HEK293 (cell line): ENCODE measurements around the gene VRK1.
A peak's percentile ranks its signal among the peaks of the same experiment; 100 is the strongest.

Source experiments
- CTCF ChIA-PET: fragments of 350-600 bp; formaldehyde crosslinking; extraction: SDS; loops from one replicate; lab custom pipeline; 2021; ENCODE audit warnings: antibody characterized with exemption; lab: Yijun Ruan, JAX
- POLR2A ChIA-PET: fragments of 300-600 bp; formaldehyde crosslinking; extraction: SDS; loops from one replicate; lab custom pipeline; 2020; ENCODE audit warnings: antibody characterized with exemption, inconsistent platforms; lab: Yijun Ruan, JAX
- H3K27ac ChIP-seq: fragments of 200-500 bp; sonication (Bioruptor generic); 2 replicates; pipeline ENCODE4 v1.5.1; 2014; ENCODE audit warnings: low read depth, low read length, control low read depth, inconsistent platforms; ENCODE audit errors: extremely low read depth
- H3K36me3 ChIP-seq, 2 experiments: fragments of 200-500 bp in 1 of 2; sonication (Bioruptor generic) in 1 of 2; 1 replicate in 1 of 2; 2 replicates in 1 of 2; pipeline ENCODE4 v1.5.1; 2014 to 2017; ENCODE audit warnings: inconsistent platforms in 2 of 2, low read length in 2 of 2; ENCODE audit not compliant: control insufficient read depth in 2 of 2, insufficient read depth in 1 of 2
- H3K4me1 ChIP-seq: fragments of 200-500 bp; sonication (Bioruptor generic); 2 replicates; pipeline ENCODE4 v1.5.1; 2014; ENCODE audit warnings: mild to moderate bottlenecking, low read length, inconsistent platforms; ENCODE audit not compliant: control insufficient read depth, insufficient read depth
- H3K4me3 ChIP-seq: 2 replicates; pipeline ENCODE4 v1.5.1; 2011; ENCODE audit warnings: low read depth, mild to moderate bottlenecking, control low read depth, low read length, moderate library complexity
- H3K9me3 ChIP-seq: fragments of 200-500 bp; sonication (Bioruptor generic); 2 replicates; pipeline ENCODE4 v1.5.1; 2014; ENCODE audit warnings: low read depth, low read length, inconsistent platforms; ENCODE audit not compliant: control insufficient read depth, insufficient read depth
- BCL11A ChIP-seq: fragments of 450-650 bp; formaldehyde crosslinking; IDR thresholded peaks from 2 replicates; pipeline ENCODE4 v1.5.1; 2016; ENCODE audit warnings: low read depth, missing biosample characterization, missing genetic modification characterization
- BCL11B ChIP-seq: fragments of 450-650 bp; formaldehyde crosslinking; IDR thresholded peaks from 2 replicates; pipeline ENCODE4 v1.5.1; 2016; ENCODE audit warnings: low read depth, missing biosample characterization, missing genetic modification characterization
- FEZF1 ChIP-seq: fragments of 450-650 bp; formaldehyde crosslinking; IDR thresholded peaks from 2 replicates; pipeline ENCODE4 v1.5.1; 2016; ENCODE audit warnings: missing biosample characterization, missing genetic modification characterization
- KLF10 ChIP-seq: fragments of 450-650 bp; IDR thresholded peaks from 2 replicates; pipeline ENCODE4 v1.5.1; 2018; ENCODE audit warnings: missing biosample characterization, mild to moderate bottlenecking, missing genetic modification characterization
- PRDM1 ChIP-seq: fragments of 450-650 bp; formaldehyde crosslinking; IDR thresholded peaks from 2 replicates; pipeline ENCODE4; 2016; ENCODE audit warnings: missing biosample characterization, missing genetic modification characterization
- SETDB1 ChIP-seq: IDR thresholded peaks from one replicate; pipeline ENCODE4 v1.6.1; 2017; ENCODE audit warnings: mild to moderate bottlenecking, low read length, moderate library complexity, mixed read lengths; ENCODE audit not compliant: insufficient read length
- YY2 ChIP-seq: fragments of 450-650 bp; formaldehyde crosslinking; IDR thresholded peaks from 2 replicates; pipeline ENCODE4 v1.5.1; 2016; ENCODE audit warnings: missing biosample characterization, missing genetic modification characterization
- ZFP69B ChIP-seq: fragments of 450-650 bp; formaldehyde crosslinking; IDR thresholded peaks from 2 replicates; pipeline ENCODE4 v1.5.1; 2016; ENCODE audit warnings: missing biosample characterization, missing genetic modification characterization
- ZNF10 ChIP-seq: fragments of 450-650 bp; formaldehyde crosslinking; IDR thresholded peaks from 2 replicates; pipeline ENCODE4 v1.5.1; 2017; ENCODE audit warnings: missing biosample characterization, missing genetic modification characterization
- ZNF157 ChIP-seq: fragments of 450-650 bp; formaldehyde crosslinking; IDR thresholded peaks from 2 replicates; pipeline ENCODE4 v1.5.1; 2016; ENCODE audit warnings: missing biosample characterization, missing genetic modification characterization
- ZNF211 ChIP-seq: fragments of 450-650 bp; formaldehyde crosslinking; IDR thresholded peaks from 2 replicates; pipeline ENCODE4 v1.5.1; 2016; ENCODE audit warnings: low read depth, missing biosample characterization, missing genetic modification characterization
- ZNF37A ChIP-seq: fragments of 450-650 bp; IDR thresholded peaks from 2 replicates; pipeline ENCODE4 v1.5.1; 2018; ENCODE audit warnings: missing biosample characterization, missing genetic modification characterization
- ZNF610 ChIP-seq: fragments of 450-650 bp; formaldehyde crosslinking; IDR thresholded peaks from 2 replicates; pipeline ENCODE4 v1.5.1; 2016; ENCODE audit warnings: missing biosample characterization, missing genetic modification characterization, borderline replicate concordance
- ZNF677 ChIP-seq: fragments of 450-650 bp; IDR thresholded peaks from 2 replicates; pipeline ENCODE4 v1.5.0; 2018; ENCODE audit warnings: missing biosample characterization, mild to moderate bottlenecking, missing genetic modification characterization, moderate library complexity
- ZNF768 ChIP-seq: fragments of 450-650 bp; formaldehyde crosslinking; IDR thresholded peaks from 2 replicates; pipeline ENCODE4 v1.5.1; 2018; ENCODE audit warnings: missing biosample characterization, mild to moderate bottlenecking, missing genetic modification characterization
- ZNF785 ChIP-seq: fragments of 450-650 bp; formaldehyde crosslinking; IDR thresholded peaks from 2 replicates; pipeline ENCODE4 v1.5.1; 2016; ENCODE audit warnings: missing biosample characterization, missing genetic modification characterization
- ZNF843 ChIP-seq: fragments of 450-650 bp; formaldehyde crosslinking; IDR thresholded peaks from 2 replicates; pipeline ENCODE4 v1.5.1; 2016; ENCODE audit warnings: missing biosample characterization, missing genetic modification characterization
- TF ChIP-seq, protein P1 (sequence below): fragments of 450-650 bp; formaldehyde crosslinking; optimal IDR thresholded peaks from 2 replicates; pipeline ENCODE3; 2016; ENCODE audit warnings: missing biosample characterization, mild to moderate bottlenecking, missing genetic modification characterization
- TF ChIP-seq, protein P2 (sequence below): fragments of 450-650 bp; formaldehyde crosslinking; IDR thresholded peaks from 2 replicates; pipeline ENCODE4 v1.5.1; 2016; ENCODE audit warnings: missing biosample characterization, missing genetic modification characterization
- TF ChIP-seq, protein P3 (sequence below): fragments of 450-650 bp; IDR thresholded peaks from 2 replicates; pipeline ENCODE4 v1.5.1; 2018; ENCODE audit warnings: missing biosample characterization, missing genetic modification characterization
- TF ChIP-seq, protein P4 (sequence below): fragments of 450-650 bp; formaldehyde crosslinking; IDR thresholded peaks from 2 replicates; pipeline ENCODE4 v1.5.1; 2016; ENCODE audit warnings: missing biosample characterization, missing genetic modification characterization
- TF ChIP-seq, protein P5 (sequence below): fragments of 450-650 bp; formaldehyde crosslinking; IDR thresholded peaks from 2 replicates; pipeline ENCODE4 v1.5.1; 2016; ENCODE audit warnings: missing biosample characterization, missing genetic modification characterization
- TF ChIP-seq, protein P6 (sequence below): fragments of 450-650 bp; formaldehyde crosslinking; IDR thresholded peaks from 2 replicates; pipeline ENCODE4; 2016; ENCODE audit warnings: missing biosample characterization, missing genetic modification characterization
- TF ChIP-seq, protein P7 (sequence below): fragments of 450-650 bp; IDR thresholded peaks from 2 replicates; pipeline ENCODE4 v1.5.1; 2018; ENCODE audit warnings: missing biosample characterization, mild to moderate bottlenecking, missing genetic modification characterization

Gene VRK1

DNA sequence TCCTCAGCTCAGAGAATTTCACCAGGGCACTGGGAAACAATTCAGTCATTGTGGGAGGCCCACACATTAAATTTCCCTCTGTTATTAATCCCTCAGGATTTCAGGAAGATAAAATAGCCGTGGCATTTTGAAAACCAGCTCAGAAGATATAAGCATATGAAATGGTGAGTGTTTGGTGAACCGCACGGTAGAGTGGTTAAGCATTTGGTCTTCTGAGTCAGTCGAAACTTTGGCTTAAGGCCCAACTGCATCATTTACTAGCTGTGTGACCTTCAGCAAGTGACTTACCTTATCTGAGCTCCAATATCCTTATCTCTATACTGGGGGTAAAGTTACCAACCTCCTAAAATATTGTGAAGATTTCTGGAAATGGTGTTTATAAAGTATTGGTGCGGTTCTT, 5.2 kb upstream of the VRK1 start:
- no peaks in the 10 kb centered on the region for H3K36me3 ChIP-seq
- no peaks in the 10 kb centered on the region for H3K9me3 ChIP-seq
- ChIA-PET POLR2A (no interaction called here), CTCF (interaction anchor here (0.6 kb wide), 1 partner anchor 50 kb away, joined by 5 read pairs; no protein-coding TSS in a partner anchor)
- H3K27ac ChIP-seq = no peak overlapping the region
- H3K4me1 ChIP-seq = no peaks in the 10 kb centered on the region
- 0 out of 2 replicates have a peak, but pooled peaks have one; percentile 10 for TF ChIP-seq ZNF843
- 0 out of 2 replicates have a peak, but pooled peaks have one; percentile 31 for TF ChIP-seq ZNF768 (tag by site-specific recombination)
- no peak for TF ChIP-seq ZNF785 (tag by site-specific recombination)
- no peak for TF ChIP-seq SETDB1
- no peak overlapping the region for H3K4me3 ChIP-seq

DNA sequence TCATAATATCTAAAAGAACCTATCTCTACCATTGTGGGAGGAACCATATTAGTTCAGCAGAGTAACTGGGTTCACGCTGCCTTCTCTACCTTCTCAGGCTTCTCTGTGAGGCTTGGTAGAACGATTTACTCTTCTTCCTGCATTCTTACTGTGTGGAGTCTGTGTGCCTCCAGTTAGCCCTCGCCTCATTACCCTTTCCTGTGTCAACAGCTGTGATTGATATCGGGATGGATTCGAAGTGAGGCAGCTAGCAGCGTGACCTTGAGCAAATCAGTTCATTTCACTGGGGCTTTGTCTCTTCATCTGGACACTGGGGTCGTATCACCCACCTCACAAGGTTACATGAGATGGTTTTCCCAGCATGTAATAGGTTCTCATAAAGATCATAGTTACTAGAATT, 4.6 kb upstream of the VRK1 start:
- no peaks in the 10 kb centered on the region for H3K36me3 ChIP-seq
- no peaks in the 10 kb centered on the region for H3K9me3 ChIP-seq
- ChIA-PET CTCF (interaction anchor here (0.6 kb wide), 1 partner anchor 51 kb away, joined by 5 read pairs; no protein-coding TSS in a partner anchor), POLR2A (no interaction called here)
- no peak overlapping the region for H3K4me3 ChIP-seq
- TF ChIP-seq YY2 (tag by site-specific recombination) (no peak), BCL11B (tag by site-specific recombination) (no peak), ZNF10 (tag by site-specific recombination) (no peak), ZNF610 (tag by site-specific recombination) (no peak), PRDM1 (tag by site-specific recombination) (no peak), ZFP69B (tag by site-specific recombination) (no peak), ZNF37A (tag by site-specific recombination) (no peak), KLF10 (tag by site-specific recombination) (no peak), ZNF677 (tag by site-specific recombination) (no peak), BCL11A (tag by site-specific recombination) (no peak), ZNF211 (no peak), FEZF1 (tag by site-specific recombination) (no peak), ZNF157 (tag by site-specific recombination) (no peak)
- TF ChIP-seq, protein P1, sequence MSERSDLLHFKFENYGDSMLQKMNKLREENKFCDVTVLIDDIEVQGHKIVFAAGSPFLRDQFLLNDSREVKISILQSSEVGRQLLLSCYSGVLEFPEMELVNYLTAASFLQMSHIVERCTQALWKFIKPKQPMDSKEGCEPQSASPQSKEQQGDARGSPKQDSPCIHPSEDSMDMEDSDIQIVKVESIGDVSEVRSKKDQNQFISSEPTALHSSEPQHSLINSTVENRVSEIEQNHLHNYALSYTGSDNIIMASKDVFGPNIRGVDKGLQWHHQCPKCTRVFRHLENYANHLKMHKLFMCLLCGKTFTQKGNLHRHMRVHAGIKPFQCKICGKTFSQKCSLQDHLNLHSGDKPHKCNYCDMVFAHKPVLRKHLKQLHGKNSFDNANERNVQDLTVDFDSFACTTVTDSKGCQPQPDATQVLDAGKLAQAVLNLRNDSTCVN (tag by site-specific recombination) = no peak
- TF ChIP-seq, protein P2, sequence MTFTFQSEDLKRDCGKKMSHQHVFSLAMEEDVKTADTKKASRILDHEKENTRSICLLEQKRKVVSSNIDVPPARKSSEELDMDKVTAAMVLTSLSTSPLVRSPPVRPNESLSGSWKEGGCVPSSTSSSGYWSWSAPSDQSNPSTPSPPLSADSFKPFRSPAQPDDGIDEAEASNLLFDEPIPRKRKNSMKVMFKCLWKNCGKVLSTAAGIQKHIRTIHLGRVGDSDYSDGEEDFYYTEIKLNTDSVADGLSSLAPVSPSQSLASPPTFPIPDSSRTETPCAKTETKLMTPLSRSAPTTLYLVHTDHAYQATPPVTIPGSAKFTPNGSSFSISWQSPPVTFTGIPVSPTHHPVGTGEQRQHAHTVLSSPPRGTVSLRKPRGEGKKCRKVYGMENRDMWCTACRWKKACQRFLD (tag by site-specific recombination) = no peak
- TF ChIP-seq, protein P3, sequence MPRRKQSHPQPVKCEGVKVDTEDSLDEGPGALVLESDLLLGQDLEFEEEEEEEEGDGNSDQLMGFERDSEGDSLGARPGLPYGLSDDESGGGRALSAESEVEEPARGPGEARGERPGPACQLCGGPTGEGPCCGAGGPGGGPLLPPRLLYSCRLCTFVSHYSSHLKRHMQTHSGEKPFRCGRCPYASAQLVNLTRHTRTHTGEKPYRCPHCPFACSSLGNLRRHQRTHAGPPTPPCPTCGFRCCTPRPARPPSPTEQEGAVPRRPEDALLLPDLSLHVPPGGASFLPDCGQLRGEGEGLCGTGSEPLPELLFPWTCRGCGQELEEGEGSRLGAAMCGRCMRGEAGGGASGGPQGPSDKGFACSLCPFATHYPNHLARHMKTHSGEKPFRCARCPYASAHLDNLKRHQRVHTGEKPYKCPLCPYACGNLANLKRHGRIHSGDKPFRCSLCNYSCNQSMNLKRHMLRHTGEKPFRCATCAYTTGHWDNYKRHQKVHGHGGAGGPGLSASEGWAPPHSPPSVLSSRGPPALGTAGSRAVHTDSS = no peak
- TF ChIP-seq, protein P4, sequence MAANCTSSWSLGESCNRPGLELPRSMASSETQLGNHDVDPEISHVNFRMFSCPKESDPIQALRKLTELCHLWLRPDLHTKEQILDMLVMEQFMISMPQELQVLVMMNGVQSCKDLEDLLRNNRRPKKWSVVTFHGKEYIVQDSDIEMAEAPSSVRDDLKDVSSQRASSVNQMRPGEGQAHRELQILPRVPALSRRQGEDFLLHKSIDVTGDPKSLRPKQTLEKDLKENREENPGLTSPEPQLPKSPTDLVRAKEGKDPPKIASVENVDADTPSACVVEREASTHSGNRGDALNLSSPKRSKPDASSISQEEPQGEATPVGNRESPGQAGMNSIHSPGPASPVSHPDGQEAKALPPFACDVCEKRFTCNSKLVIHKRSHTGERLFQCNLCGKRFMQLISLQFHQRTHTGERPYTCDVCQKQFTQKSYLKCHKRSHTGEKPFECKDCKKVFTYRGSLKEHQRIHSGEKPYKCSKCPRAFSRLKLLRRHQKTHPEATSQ (tag by site-specific recombination) = no peak
- TF ChIP-seq, protein P5, sequence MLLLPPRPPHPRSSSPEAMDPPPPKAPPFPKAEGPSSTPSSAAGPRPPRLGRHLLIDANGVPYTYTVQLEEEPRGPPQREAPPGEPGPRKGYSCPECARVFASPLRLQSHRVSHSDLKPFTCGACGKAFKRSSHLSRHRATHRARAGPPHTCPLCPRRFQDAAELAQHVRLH (tag by site-specific recombination) = no peak
- TF ChIP-seq, protein P6, sequence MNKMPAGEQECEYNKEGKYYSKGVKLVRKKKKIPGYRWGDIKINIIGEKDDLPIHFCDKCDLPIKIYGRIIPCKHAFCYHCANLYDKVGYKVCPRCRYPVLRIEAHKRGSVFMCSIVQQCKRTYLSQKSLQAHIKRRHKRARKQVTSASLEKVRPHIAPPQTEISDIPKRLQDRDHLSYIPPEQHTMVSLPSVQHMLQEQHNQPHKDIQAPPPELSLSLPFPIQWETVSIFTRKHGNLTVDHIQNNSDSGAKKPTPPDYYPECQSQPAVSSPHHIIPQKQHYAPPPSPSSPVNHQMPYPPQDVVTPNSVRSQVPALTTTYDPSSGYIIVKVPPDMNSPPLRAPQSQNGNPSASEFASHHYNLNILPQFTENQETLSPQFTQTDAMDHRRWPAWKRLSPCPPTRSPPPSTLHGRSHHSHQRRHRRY (tag by site-specific recombination) = no peak
- TF ChIP-seq, protein P7, sequence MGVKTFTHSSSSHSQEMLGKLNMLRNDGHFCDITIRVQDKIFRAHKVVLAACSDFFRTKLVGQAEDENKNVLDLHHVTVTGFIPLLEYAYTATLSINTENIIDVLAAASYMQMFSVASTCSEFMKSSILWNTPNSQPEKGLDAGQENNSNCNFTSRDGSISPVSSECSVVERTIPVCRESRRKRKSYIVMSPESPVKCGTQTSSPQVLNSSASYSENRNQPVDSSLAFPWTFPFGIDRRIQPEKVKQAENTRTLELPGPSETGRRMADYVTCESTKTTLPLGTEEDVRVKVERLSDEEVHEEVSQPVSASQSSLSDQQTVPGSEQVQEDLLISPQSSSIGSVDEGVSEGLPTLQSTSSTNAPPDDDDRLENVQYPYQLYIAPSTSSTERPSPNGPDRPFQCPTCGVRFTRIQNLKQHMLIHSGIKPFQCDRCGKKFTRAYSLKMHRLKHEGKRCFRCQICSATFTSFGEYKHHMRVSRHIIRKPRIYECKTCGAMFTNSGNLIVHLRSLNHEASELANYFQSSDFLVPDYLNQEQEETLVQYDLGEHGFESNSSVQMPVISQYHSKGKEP (tag by site-specific recombination) = no peak
- TF ChIP-seq, all 188 proteins: peak for 0
- no peaks in the 10 kb centered on the region for H3K4me1 ChIP-seq
- no peak overlapping the region for H3K27ac ChIP-seq
